HL-60 (cell line): ENCODE results near the gene EYA2.

Experiments
- TF ChIP-seq, protein P1 (sequence below): IDR thresholded peaks from 2 replicates; pipeline ENCODE4 v1.6.1; 2012; ENCODE audit warnings: low read depth; ENCODE audit not compliant: insufficient replicate concordance
- TF ChIP-seq, protein P2 (sequence below): IDR thresholded peaks from one replicate; pipeline ENCODE4 v1.5.1; 2011; ENCODE audit warnings: low read length, control low read depth, inconsistent platforms; ENCODE audit not compliant: insufficient read depth

DNA sequence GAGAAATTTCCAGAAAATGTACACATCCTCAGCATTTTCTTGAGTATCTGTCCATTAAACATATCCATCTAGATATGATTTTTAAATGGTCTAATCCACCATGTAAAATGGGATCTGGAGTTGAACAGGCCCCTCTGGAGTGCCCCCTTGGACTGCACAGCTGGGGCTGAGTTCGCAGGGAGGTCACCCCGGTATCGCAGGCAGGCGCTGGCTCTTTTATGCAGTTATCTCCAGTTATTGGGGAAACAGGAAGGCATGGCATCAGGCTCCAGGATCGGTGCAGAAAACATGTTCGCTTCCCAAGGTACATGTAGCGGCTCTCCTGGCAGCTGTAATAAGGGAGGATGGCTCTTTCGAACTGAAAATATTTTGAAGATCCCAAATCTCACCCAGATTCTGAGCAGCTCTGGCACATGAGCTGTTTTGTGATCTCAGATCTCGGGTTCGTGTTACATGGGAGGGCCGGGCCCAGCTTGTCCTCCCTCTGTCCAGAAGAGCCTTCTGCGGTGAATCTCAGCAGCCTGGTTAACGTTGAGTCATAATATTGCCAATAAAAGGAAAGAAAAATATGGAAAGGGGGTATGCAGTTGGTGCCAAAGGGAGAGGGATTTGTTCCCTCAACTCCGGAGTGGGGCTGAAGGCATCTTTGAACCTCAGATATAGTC, 167.7 kb downstream of the EYA2 start:
- TF ChIP-seq, protein P1, sequence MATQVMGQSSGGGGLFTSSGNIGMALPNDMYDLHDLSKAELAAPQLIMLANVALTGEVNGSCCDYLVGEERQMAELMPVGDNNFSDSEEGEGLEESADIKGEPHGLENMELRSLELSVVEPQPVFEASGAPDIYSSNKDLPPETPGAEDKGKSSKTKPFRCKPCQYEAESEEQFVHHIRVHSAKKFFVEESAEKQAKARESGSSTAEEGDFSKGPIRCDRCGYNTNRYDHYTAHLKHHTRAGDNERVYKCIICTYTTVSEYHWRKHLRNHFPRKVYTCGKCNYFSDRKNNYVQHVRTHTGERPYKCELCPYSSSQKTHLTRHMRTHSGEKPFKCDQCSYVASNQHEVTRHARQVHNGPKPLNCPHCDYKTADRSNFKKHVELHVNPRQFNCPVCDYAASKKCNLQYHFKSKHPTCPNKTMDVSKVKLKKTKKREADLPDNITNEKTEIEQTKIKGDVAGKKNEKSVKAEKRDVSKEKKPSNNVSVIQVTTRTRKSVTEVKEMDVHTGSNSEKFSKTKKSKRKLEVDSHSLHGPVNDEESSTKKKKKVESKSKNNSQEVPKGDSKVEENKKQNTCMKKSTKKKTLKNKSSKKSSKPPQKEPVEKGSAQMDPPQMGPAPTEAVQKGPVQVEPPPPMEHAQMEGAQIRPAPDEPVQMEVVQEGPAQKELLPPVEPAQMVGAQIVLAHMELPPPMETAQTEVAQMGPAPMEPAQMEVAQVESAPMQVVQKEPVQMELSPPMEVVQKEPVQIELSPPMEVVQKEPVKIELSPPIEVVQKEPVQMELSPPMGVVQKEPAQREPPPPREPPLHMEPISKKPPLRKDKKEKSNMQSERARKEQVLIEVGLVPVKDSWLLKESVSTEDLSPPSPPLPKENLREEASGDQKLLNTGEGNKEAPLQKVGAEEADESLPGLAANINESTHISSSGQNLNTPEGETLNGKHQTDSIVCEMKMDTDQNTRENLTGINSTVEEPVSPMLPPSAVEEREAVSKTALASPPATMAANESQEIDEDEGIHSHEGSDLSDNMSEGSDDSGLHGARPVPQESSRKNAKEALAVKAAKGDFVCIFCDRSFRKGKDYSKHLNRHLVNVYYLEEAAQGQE = no peak
- TF ChIP-seq, protein P2, sequence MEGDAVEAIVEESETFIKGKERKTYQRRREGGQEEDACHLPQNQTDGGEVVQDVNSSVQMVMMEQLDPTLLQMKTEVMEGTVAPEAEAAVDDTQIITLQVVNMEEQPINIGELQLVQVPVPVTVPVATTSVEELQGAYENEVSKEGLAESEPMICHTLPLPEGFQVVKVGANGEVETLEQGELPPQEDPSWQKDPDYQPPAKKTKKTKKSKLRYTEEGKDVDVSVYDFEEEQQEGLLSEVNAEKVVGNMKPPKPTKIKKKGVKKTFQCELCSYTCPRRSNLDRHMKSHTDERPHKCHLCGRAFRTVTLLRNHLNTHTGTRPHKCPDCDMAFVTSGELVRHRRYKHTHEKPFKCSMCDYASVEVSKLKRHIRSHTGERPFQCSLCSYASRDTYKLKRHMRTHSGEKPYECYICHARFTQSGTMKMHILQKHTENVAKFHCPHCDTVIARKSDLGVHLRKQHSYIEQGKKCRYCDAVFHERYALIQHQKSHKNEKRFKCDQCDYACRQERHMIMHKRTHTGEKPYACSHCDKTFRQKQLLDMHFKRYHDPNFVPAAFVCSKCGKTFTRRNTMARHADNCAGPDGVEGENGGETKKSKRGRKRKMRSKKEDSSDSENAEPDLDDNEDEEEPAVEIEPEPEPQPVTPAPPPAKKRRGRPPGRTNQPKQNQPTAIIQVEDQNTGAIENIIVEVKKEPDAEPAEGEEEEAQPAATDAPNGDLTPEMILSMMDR = no peak
